IPS-NIHi11 (cell line): Measurements from ENCODE around the gene CHRNE.

Source experiments
- DNase-seq: peaks from one replicate; pipeline ENCODE4 v3.0.0; 2012; ENCODE audit warnings: mixed read lengths, low spot score

Gene CHRNE

GRCh38 chr17:4903051-4903818 lies at the start of gene CHRNE:
CHRNE (minus strand) TSS chr17:4903098; CDS start chr17:4903063, 35 bp downstream.
- peak; percentile 68 for DNase-seq

GRCh38 chr17:4951486-4951885 lies 48.6 kb upstream of the CHRNE start:
- no peak for DNase-seq

GRCh38 chr17:4950746-4951204 lies 47.9 kb upstream of the CHRNE start, which contains the start of gene ENO3:
ENO3 (plus strand) TSS chr17:4951119; CDS start chr17:4951830, 711 bp downstream.
- no peak for DNase-seq

- peak; percentile 83 for DNase-seq
Observed at GRCh38 chr17:4950075-4950745, 47.3 kb upstream of the CHRNE start.

GRCh38 chr17:4949321-4950074 lies 46.6 kb upstream of the CHRNE start:
- DNase-seq: peak; percentile 56

- DNase-seq: peak; percentile 92
Observed at GRCh38 chr17:4948931-4949320, 46.0 kb upstream of the CHRNE start.

GRCh38 chr17:4948166-4948930 lies 45.5 kb upstream of the CHRNE start, which contains the start of gene PFN1:
PFN1 (minus strand) TSS chr17:4948530; CDS start chr17:4948394, 136 bp downstream.
- peak; percentile 82 for DNase-seq

GRCh38 chr17:4947411-4948165 lies 44.7 kb upstream of the CHRNE start:
- DNase-seq: peak; percentile 62

GRCh38 chr17:4947010-4947410 lies 44.1 kb upstream of the CHRNE start:
- no peak for DNase-seq

- DNase-seq: no peak
Observed at GRCh38 chr17:4946312-4946976, 43.5 kb upstream of the CHRNE start.

GRCh38 chr17:4945944-4946280 lies 43.0 kb upstream of the CHRNE start:
- DNase-seq: no peak

GRCh38 chr17:4945176-4945943 lies 42.5 kb upstream of the CHRNE start:
- no peak for DNase-seq

GRCh38 chr17:4944554-4945175 lies 41.8 kb upstream of the CHRNE start:
- DNase-seq: no peak

- DNase-seq: no peak
Observed at GRCh38 chr17:4944163-4944553, 41.3 kb upstream of the CHRNE start.

GRCh38 chr17:4942760-4943508 lies 40.0 kb upstream of the CHRNE start:
- DNase-seq: no peak

- DNase-seq: no peak
Observed at GRCh38 chr17:4941319-4941610, 38.4 kb upstream of the CHRNE start.

- peak; percentile 78 for DNase-seq
Observed at GRCh38 chr17:4940555-4941318, 37.8 kb upstream of the CHRNE start.
